ENCODE results near the gene TMEM213.
"Not testable (repeated sequence)": the region's sequence is repeated elsewhere in the genome, so short reads cannot be mapped to it uniquely, and the experiment has no call there.

TMEM213 gene

DNA sequence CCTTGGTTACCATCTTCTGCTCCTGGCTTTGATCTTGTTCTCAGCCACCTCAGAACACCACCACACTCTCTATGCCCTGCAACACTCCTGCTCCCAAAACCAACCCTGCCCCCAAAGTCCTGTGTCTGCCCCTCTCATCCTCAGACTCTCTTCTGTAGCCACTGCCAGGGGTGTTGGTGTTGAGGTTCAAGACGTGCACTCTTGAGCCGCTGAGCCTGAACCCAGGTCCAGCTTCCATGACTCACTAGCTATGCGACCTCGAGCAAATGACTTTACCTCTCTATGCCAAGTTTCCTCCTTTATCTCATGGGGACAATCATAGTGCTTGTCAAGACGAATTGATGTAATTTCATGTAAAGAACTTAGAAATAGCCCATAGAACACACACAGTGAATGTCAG is 1.0 kb downstream of the TMEM213 start:
- DNase-seq: no peak

- DNase-seq: no peak
Observed at GRCh38 chr7:138799336-138800000, 1.7 kb downstream of the TMEM213 start.

- no peak for DNase-seq
Observed at GRCh38 chr7:138801256-138801655, 3.5 kb downstream of the TMEM213 start.

DNA sequence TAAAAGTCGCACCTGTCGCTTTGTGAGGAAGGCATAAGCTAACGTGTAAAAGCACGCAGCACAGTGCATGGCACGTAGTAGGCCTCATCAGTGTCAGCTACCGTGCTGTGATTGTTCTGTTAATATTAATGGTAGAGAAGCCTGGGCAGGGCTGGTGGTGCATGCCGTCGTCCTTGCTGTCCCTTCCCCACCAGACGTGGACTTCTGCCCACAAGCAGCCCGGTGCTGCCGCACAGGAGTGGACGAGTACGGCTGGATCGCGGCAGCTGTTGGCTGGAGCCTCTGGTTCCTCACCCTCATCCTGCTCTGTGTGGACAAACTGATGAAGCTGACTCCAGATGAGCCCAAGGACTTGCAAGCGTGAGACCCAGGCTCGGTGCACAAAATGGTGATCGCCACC is 4.9 kb downstream of the TMEM213 start:
- DNase-seq: no peak

DNA sequence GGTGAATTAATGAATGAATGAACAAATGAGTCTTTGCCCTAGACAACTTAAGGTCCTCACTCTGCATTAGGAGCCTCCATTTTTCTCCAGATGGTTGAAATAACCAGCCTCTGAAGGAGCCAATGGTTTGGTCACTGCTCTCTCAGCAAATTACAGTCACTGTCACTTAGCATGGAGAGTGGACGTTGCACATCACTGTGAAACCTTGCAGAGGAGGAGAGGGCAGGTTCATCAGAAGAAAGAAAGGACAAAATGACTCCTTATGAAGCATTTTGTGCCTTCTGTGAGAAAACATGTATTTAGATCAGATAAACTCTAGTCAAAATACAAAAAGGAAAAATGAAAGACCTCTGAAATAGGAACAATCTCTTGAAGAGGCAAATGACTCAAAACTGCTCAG is 6.8 kb downstream of the TMEM213 start:
- DNase-seq: no peak

DNA sequence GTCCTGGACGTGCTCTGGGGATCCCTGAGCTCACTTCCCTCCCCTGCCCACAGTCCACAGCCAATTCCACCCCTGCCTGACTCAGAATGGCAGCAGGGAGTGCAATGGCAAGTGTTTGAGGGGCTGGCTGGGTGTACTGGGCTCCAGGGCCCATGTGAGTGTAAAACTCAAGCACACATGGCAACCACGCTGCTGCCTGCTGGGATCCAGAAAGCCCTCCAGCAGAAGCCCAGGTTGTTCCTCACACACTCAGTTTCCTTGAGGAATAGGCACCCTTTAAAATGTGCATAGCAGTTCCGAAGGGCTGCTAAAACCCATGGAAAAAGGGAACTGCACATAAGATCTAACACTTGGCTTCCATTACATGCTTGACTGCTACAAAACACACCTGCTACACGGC is 11.6 kb downstream of the TMEM213 start:
- DNase-seq: no peak

GRCh38 chr7:138811327-138811726 is 13.5 kb downstream of the TMEM213 start:
- not testable (repeated sequence) for DNase-seq

GRCh38 chr7:138813945-138814344 is 16.2 kb downstream of the TMEM213 start:
- DNase-seq: no peak

- DNase-seq: no peak
Observed at GRCh38 chr7:138814816-138815332, 17.1 kb downstream of the TMEM213 start.

- no peak for DNase-seq
Observed at GRCh38 chr7:138816650-138817049, 18.9 kb downstream of the TMEM213 start.

GRCh38 chr7:138819625-138820024 is 21.8 kb downstream of the TMEM213 start:
- no peak for DNase-seq

DNA sequence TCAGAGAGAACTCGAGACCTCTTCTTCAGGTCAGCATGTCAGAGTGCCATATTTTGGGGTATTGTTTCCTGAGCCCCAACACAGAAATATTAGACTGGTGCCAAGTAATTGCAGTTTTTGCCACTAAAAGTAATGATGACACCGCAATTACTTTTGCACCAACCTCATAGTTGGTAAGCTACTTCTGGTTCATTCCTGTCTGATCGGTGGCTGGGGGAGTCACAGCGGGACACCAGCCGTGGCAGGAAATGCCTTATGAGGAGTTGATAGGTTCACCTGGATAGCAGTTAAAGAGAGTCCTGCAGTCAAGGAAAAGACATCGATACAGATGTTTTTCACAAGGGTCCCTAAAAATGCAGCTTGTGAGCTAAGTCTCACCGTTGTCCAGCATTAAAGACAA is 24.1 kb downstream of the TMEM213 start:
- no peak for DNase-seq

GRCh38 chr7:138822867-138823535 is 25.2 kb downstream of the TMEM213 start:
- no peak for DNase-seq

- DNase-seq: no peak
Observed at GRCh38 chr7:138825049-138825721, 27.4 kb downstream of the TMEM213 start.

DNA sequence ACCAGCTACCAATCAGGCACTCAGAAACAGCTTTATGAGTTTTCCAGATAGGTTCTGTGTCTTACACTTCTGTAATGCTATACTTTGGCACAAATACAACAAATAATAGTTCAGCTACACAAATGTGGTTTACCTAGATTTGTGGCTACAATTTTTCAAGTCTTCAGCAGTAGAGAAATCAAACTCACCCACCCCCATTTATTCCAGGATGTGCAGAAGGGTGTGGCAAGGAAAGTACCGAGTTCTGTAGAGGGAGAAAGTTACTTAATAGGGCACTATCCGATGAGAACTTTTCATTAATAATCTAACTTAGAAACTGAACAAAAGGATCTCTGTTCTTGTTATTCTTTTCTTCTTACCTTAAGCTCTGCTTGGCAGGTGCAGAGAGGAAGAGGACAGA is 30.5 kb downstream of the TMEM213 start:
- no peak for DNase-seq

DNA sequence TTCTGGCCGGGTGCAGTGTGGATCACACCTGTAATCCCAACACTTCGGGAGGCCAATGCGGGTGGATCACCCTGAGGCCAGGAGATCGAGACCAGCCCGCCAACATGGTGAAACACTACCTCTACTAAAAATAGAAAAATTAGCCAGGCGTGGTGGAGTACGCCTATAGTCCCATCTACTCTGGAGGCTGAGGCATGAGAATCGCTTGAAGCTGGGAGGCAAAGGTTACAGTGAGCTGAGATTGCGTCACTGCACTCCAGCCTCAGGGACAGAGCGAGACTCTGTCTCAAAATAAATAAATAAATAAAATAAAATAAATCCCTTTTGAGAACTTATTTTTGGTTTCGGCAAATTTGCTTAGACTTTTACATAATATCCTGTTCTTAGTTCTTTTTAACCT is 31.5 kb downstream of the TMEM213 start:
- DNase-seq: no peak

- DNase-seq: no peak
Observed at GRCh38 chr7:138832966-138833365, 35.2 kb downstream of the TMEM213 start.

- DNase-seq: no peak
Observed at GRCh38 chr7:138833596-138833995, 35.8 kb downstream of the TMEM213 start.

DNA sequence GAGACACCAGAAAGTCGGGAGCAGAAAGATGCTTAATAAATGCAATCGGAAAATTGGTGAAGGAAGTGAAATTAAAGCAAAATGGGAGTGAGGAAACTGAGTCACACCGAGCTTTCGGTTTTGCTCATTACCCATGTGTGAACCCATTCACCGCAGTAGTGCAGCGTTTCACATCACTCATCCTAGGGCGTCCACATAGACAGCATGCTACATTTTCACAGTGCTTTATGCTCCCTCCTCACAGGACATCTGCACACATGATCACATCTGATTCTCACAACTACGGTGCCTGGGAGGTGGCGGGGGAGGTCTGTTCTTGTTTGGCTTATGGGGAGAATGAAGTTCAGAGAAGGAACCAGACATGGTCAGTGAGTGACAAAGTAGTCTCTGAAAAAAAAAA is 36.8 kb downstream of the TMEM213 start:
- no peak for DNase-seq

- no peak for DNase-seq
Observed at GRCh38 chr7:138835087-138835486, 37.3 kb downstream of the TMEM213 start.

- peak; percentile 95 for DNase-seq
Observed at GRCh38 chr7:138837627-138838026, 39.8 kb downstream of the TMEM213 start.

- peak; percentile 85 for DNase-seq
Observed at GRCh38 chr7:138838166-138838565, 40.4 kb downstream of the TMEM213 start.

DNA sequence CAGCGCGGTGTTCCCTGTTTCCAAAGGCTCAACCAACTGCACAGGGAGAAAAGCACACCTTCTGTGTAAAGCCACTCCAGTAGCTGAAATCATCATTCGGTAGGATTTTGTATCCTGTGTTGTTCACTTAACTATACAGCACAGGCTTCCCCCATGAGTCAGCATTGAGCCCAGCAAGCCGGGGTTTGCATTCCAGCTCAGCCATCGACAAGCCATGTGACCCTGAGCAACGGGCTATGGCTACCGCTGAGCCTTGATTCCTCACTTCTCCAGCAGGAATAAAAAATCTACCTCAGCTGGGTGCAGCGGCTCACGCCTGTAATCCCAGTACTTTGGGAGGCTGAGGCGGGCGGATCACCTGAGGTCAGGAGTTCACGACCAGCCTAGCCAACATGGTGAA is 44.3 kb downstream of the TMEM213 start:
- DNase-seq: no peak

Data from NCI-H345 (cell line).